GM18519 (cell line): Measurements from ENCODE around the gene PCYOX1L.
A peak's percentile ranks its signal among the peaks of the same experiment; 100 is the strongest.

ENCODE experiments used
- ATAC-seq: cut with Tn5 transposase; IDR thresholded peaks from one replicate; pipeline ENCODE4 v1.9.1; 2021; ENCODE audit warnings: mild to moderate bottlenecking, moderate library complexity; ENCODE audit not compliant: unreplicated experiment, low FRiP score

Gene PCYOX1L, protein sequence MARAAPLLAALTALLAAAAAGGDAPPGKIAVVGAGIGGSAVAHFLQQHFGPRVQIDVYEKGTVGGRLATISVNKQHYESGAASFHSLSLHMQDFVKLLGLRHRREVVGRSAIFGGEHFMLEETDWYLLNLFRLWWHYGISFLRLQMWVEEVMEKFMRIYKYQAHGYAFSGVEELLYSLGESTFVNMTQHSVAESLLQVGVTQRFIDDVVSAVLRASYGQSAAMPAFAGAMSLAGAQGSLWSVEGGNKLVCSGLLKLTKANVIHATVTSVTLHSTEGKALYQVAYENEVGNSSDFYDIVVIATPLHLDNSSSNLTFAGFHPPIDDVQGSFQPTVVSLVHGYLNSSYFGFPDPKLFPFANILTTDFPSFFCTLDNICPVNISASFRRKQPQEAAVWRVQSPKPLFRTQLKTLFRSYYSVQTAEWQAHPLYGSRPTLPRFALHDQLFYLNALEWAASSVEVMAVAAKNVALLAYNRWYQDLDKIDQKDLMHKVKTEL

GRCh38 chr5:149357370-149358293 is at the start of gene PCYOX1L:
Gene PCYOX1L (plus strand): TSS chr5:149358046. CDS start chr5:149358069, 23 bp downstream.
- ATAC-seq, result peak; percentile 96

- no peak for ATAC-seq
These were observed 48.5 kb upstream of the PCYOX1L start for GRCh38 chr5:149309354-149309753.

- ATAC-seq, result no peak
These were observed 47.4 kb upstream of the PCYOX1L start for GRCh38 chr5:149310488-149310887.

GRCh38 chr5:149310947-149311658 is 46.7 kb upstream of the PCYOX1L start:
- no peak for ATAC-seq

GRCh38 chr5:149313151-149313841 is 44.5 kb upstream of the PCYOX1L start:
- ATAC-seq, result no peak

DNA sequence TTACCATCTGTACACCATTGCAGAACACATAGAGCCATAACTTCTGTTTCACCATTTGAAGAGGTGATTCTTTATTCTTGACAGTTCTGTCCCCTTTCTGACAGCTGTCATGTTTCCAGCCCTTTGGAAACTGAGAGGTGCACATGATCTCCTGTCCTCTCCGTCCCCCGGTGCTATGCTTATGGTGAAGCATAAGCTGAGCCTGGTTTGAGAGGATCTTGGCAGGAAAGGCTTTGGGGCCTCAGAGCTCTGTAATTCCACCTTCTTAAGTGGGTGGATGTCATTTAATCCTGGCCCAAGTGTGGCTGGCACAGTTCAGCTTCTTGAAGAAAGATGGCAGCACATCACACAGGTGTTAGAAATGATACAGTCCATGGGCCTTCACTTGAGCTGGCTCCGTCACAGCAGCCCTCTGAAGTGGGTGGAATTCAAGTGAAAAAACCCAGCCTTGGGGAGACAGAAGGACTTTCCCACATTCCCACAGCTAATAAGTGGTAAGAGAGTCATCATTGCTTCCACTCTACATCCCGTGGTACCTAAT is 43.2 kb upstream of the PCYOX1L start:
- ATAC-seq, result no peak

GRCh38 chr5:149315753-149316152 is 42.1 kb upstream of the PCYOX1L start:
- no peak for ATAC-seq

GRCh38 chr5:149317281-149318048 is 40.4 kb upstream of the PCYOX1L start:
- ATAC-seq, result peak; percentile 76

DNA sequence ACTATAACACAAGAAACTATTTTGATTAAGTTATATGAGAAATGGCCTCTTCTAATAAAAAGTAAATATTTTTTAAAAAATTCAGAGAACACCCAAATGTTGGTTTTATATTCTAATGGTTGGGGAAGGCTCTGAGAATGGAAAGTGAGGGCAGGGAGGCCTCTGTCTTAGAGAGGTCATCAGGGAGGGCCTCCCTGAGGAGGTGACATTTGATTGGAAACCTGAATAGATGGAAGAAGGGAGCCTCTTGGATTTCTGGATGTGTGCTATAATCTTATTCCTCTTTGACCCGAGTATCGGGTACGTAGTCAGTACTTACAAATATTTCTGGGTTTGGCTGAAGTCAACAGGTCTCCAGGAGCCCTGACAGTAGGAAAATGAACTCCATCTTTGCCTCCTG is 38.7 kb upstream of the PCYOX1L start:
- no peak for ATAC-seq

DNA sequence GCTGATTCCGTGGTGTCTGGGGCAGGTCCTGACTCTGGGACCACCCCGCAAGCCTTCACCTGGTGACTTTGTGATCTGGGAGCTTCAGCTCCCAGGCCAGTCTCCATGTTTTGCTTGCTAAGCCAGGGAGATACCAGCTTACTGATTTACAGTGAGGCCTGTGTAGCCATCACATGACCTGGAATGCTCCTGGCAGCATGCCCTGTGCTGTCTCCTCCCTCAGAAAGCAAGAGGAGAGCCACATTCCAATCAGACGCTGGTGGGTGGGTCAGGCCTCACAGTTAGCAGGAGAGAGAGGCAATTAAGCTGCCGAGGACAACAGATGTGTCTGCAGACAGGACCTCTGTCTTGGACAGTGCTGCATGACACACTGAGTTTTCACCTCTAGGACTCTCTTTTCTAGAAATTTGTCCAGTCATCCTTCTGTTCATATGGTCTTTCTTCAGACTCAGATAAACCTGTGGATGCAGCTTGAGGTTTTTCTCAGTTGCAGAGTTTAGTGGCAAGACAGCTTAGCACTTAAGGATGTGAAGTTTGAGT is 37.0 kb upstream of the PCYOX1L start:
- ATAC-seq, result no peak

- ATAC-seq, result no peak
These were observed 35.3 kb upstream of the PCYOX1L start for GRCh38 chr5:149322518-149322917.

DNA sequence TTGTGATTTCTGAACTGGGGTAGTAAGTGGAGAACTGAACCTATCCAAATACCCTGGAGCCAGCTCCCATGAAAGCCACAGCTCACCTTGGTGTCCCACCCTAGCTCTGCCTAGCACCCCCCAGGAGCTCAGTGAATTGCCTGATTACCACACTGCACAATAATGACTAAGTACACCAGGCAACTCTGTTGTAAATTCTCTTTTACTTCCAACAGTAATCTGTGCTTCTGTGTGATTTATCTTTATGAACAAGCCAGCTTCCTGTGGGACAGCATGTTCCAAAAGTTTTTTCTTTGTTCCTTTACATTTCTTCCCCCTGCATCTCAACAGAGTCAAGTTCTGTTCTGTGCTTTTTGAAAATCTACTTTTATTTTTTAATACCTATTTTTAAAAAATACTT is 34.6 kb upstream of the PCYOX1L start:
- no peak for ATAC-seq

- ATAC-seq, result no peak
These were observed 34.1 kb upstream of the PCYOX1L start for GRCh38 chr5:149323621-149324205.

DNA sequence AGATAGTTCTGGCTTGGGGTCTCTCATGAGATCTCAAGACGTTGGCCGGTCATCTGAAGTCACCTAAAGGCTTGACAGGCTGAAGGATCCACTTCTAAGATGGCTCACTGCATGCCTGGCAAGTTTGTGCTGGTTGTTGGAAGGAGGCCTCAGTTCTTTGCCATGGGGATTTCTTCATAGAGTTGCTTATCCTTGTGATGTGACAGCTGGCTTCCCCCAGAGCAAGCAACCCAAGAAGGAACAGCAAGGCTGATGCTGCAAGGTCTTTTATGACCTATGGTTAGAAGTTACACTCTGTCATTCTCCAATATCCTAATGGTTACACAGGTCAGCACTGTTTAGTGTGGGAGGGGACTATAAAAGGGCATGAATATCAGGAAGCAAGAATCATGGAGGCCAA is 33.2 kb upstream of the PCYOX1L start:
- ATAC-seq, result no peak

- no peak for ATAC-seq
These were observed 32.6 kb upstream of the PCYOX1L start for GRCh38 chr5:149325166-149325735.

- ATAC-seq, result no peak
These were observed 32.0 kb upstream of the PCYOX1L start for GRCh38 chr5:149325894-149326293.

DNA sequence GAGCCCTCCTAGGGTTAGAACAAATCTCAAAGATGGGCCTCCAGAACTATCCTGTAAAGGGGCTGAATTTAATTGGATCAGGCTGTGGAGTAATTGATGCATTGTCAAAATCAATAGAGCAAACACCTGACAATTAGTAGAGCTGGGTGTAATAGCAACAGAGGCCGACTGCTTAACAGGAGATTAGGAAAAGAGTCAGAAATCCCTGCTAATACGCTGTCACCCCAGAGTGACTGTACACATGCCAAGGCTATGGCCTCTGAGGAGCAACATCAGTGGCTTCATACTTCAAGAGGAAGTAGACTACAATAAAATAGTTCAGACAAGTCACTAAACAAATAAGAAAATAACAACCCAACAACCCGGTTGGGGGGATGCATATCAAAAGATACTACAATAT is 31.2 kb upstream of the PCYOX1L start:
- no peak for ATAC-seq

DNA sequence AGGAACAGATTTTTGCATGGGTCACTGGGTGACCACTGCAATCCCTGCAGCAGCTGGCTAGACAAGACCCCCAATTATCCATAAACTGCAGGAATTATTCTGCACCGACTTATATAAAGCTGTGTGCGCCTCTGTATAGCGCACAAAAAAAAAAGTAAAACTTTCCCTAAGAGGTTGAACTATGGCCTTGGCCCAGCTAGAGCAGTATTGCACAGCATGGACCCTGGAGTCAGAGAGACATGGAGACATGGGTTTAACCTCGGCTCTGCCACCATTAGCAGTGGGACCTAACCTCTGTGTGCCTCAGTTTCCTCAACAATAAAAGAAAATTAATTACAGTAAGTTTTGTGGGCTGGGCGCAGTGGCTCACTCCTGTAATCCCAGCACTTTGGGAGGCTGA is 29.7 kb upstream of the PCYOX1L start:
- ATAC-seq, result no peak
